HG02938 (cell line): ENCODE data around the gene PAPOLA.

Source experiments
- ATAC-seq: cut with Tn5 transposase; IDR thresholded peaks from one replicate; pipeline ENCODE4 v1.9.1; 2021; ENCODE audit warnings: mild to moderate bottlenecking, moderate library complexity; ENCODE audit not compliant: unreplicated experiment

The PAPOLA gene

DNA sequence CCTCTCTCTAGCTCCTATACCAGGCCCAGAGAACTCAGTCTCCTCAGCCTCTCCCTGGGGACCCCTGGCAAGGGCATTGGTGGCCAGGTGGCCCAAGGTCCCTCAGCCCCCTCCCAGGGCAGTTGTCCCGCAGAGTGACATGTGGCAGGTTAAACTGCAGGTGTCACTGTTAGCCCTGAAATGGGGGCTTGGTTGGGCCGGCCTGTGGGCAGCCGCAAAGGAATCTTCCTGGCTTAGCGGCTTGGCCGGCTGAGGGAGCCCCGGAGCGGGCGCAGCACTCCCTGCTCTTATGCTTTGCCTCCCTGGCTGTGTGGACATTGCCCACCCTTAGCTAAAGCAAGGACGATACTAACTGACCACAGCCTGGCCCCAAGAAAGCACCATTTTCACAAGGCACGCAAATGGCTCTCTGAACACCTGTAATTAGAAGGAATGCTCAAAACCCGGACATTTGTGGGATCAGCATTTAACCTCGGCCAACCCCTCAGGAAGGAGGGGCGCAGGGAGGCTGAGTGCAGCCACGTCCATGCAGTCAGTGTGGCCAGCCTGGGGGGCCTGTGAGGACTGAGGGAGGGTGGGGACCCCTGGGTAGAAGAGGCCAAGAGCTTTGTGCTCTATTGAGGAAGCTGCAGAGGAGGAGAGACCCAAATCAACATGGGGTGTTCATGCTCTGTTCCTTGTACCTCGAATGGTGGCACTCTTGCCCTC, 82.2 kb downstream of the PAPOLA start:
- no peak for ATAC-seq

GRCh38 chr14:96584907-96585671, 82.9 kb downstream of the PAPOLA start:
- no peak for ATAC-seq

DNA sequence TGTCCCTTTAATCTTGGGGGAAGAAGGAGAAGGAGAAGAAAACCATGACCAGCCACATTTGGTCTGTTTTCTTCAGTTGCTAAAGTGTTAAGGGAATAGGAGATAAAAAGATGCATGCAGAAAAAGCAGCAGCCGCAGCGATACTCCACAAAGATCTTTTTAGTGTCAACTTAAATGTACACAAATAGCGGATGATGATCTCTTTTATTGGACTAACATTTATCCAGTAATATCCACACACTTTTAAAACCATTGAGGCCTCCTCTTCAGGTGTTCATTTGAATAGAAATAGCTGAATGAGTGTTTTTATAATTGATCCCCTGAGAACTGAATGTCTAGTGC, 83.5 kb downstream of the PAPOLA start:
- ATAC-seq, result no peak

- ATAC-seq, result no peak
Measured at GRCh38 chr14:96586056-96586455, 83.9 kb downstream of the PAPOLA start.

DNA sequence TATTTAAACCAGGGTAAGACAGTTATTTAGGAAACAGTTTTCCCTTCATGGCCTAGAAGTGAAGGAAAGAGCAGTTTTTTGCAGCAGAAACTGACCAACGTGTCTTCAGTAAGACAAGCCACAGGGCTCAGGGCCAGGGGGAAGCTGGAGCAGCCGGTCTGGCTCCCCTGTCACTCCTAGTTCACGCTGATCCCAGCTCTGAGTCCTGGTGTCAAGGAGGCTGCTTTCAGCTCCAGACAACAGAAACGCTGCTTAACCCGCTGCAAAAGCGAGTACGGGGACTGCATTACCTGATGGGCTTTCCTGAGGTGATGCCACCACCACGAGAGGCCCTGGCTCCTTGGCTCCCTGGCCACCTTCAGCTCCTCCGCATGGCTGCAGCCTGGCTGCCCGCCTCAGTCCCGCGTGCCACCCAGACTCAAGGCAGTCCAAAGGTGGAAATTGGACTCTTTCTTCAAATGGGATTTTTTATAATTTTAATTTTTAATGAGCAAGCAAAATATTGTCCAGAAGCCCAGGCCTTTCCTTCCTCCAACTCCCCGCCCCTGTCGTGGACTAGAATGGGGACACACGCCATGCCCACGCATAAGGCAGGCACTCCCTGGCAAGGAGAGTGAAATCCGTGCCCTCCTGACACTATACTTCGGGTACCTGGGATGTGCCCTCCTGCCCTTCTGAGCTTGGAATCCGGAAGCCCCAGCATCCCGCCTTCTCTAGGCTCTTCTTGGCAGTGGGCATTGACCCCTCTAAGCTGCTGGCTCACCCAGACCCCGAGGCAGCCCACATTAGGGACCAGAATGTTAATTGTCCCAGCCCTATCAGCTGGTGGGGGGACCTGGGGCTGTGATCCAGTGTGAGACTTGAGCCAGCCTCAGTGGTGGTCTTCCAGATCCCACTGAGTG, 85.0 kb downstream of the PAPOLA start:
- no peak for ATAC-seq

GRCh38 chr14:96587823-96588385, 85.7 kb downstream of the PAPOLA start:
- no peak for ATAC-seq

- ATAC-seq, result no peak
Measured at GRCh38 chr14:96588410-96589257, 86.5 kb downstream of the PAPOLA start.

- no peak for ATAC-seq
Measured at GRCh38 chr14:96589577-96589976, 87.4 kb downstream of the PAPOLA start.

- ATAC-seq, result no peak
Measured at GRCh38 chr14:96590190-96590864, 88.1 kb downstream of the PAPOLA start.

GRCh38 chr14:96592591-96593386, 90.6 kb downstream of the PAPOLA start:
- peak; percentile 67 for ATAC-seq

DNA sequence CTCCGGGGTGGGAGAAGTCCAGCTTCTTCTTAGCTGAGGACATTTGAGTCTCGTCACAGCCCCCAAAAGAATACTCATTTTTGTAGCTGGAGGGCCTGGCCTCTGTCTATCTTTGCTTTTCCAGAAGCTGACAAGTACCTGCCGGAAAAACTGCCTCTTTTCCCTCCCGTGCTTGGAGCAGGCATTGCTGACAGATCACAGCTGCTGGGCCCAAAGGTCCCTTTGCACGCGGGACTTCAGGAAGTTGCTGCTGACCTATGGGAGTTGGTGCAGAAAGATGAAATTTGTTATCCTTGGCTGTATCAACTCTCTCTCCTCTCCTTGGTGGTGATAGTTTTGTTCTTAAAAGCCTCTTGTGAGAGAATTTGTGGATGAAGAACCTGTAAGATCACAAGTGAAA, 92.8 kb downstream of the PAPOLA start:
- no peak for ATAC-seq

DNA sequence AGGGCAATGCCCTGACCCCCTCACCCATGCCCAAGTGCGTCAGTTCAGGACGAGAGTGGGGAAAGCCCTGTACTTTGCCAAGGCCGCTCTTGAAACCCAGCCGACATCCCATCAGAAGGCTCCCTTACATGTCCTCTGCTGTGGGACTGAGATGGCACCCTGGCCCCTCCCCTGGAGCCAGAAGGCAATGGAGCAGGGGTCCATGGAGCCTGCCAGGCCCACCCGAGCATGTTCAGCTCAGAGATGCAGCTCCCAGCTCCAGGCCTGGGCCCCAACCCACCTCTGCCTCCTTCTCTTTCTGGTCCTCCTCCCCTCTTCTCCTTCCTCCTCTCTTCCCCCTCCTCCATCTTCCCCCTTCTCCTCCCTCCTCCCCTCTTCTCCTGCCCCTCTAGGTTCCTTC, 95.5 kb downstream of the PAPOLA start:
- no peak for ATAC-seq

GRCh38 chr14:96598332-96598928, 96.2 kb downstream of the PAPOLA start:
- ATAC-seq, result no peak

- no peak for ATAC-seq
Measured at GRCh38 chr14:96599076-96599475, 96.9 kb downstream of the PAPOLA start.

- ATAC-seq, result no peak
Measured at GRCh38 chr14:96602186-96602585, 100.0 kb downstream of the PAPOLA start.

DNA sequence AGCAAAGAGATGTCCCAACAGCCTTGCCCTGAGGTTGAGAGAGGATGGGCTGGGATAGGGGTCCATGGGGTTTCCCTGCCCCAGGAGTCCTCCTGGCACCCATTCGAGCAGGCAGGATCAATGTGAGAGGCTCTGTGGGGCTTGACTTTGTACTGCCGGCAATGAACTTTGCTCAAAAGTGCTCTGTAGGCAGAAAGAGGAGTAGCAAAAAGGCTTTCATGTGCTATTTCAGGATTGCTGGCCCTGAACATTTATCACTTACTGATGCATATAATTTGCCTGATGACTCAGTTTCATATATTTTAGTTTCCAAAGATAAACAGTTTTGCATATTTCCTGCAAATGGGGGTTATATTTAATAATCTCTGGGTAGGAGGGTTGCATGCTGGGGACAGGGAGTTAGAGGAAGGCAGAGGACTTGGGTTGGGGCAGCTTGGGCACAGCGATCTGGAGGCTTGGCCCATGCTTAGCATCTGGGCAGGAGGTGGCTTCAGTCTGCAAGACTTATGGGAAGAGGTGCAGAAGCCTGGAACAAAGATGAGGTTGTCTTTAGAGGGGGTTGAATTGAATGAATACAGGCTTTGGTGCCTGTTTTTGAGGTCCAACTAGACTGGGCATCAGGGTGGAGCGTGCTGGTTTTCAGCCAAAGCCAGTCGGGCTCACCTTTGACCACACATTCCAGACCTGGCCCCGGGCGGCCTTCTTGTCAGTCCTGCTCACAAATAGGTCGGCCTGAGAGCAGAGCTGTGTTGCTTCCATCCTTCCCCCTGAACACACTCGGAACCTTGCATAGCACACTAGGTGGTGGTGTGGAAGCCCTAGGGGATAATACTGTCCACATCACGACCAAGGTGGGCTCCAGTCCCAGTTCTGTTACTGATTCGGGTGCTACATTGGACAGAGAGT, 101.4 kb downstream of the PAPOLA start:
- ATAC-seq, result no peak

DNA sequence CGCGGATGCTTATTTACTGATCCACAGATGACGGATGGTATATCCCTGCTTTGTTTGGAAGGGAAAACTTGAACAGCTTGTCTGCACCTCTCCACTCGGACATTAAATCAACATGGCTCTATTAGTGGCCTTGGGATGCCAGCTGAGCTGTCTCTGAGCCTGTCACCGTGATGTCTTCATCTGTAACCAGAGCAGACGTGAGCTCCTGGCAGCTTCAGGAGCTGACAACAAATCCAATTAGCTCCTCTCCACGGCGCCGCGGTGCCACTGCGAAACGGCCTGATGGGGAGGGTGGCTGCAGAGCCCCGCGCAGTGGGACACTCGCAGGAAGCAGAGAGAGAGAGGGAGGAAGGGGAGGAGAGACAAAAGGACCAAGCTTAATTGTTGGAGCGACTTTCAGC, 112.3 kb downstream of the PAPOLA start:
- ATAC-seq, result no peak
